ENCODE data around the gene GART.
A peak's percentile ranks its signal among the peaks of the same experiment; 100 is the strongest.

Gene GART

GRCh38 chr21:33491373-33492102 lies 50.4 kb downstream of the GART start, which contains the start of gene DNAJC28:
DNAJC28 (minus strand) TSS chr21:33491716; CDS start chr21:33489393, 2,323 bp downstream.
- H3K27ac ChIP-seq = peak within 1 kb of the TSS; percentile 60 to 88
- peak within 1 kb of the TSS; percentile 77 for H3K4me3 ChIP-seq
- DNase-seq (ENCODE audit: low spot score) = peak; percentile 94
- no peak for TF ChIP-seq CTCF (IDR thresholded peaks at IDR 0.05)

GRCh38 chr21:33490991-33491372 lies 50.9 kb downstream of the GART start:
- Histone ChIP-seq H3K27ac (peak overlapping the region; percentile 60 to 88), H3K4me3 (peak overlapping the region; percentile 77)
- no peak for DNase-seq (ENCODE audit: low spot score)
- TF ChIP-seq CTCF (IDR thresholded peaks at IDR 0.05) = no peak

- no peak for TF ChIP-seq CTCF (IDR thresholded peaks at IDR 0.05)
- Histone ChIP-seq H3K4me3 (no peak overlapping the region), H3K27ac (no peak overlapping the region)
- DNase-seq (ENCODE audit: low spot score) = no peak
Observed at GRCh38 chr21:33488936-33489335, 53.0 kb downstream of the GART start.

GRCh38 chr21:33487996-33488395 lies 53.9 kb downstream of the GART start:
- Histone ChIP-seq H3K27ac (no peak overlapping the region), H3K4me3 (no peak overlapping the region)
- no peak for DNase-seq (ENCODE audit: low spot score)
- no peak for TF ChIP-seq CTCF (IDR thresholded peaks at IDR 0.05)

GRCh38 chr21:33481314-33481943 lies 60.5 kb downstream of the GART start:
- TF ChIP-seq CTCF (IDR thresholded peaks at IDR 0.05) = no peak
- Histone ChIP-seq H3K4me3 (no peak overlapping the region), H3K27ac (no peak overlapping the region)
- no peak for DNase-seq (ENCODE audit: low spot score)

- Histone ChIP-seq H3K27ac (peak overlapping the region; percentile 94 to 98), H3K4me3 (peak overlapping the region; percentile 97)
- TF ChIP-seq CTCF (IDR thresholded peaks at IDR 0.05) = no peak
- no peak for DNase-seq (ENCODE audit: low spot score)
Observed at GRCh38 chr21:33480481-33481103, 61.3 kb downstream of the GART start.
